Parathyroid adenoma (tissue), 2 donors: ENCODE measurements around the gene SLC5A5.
"Not testable (repeated sequence)": the region's sequence is repeated elsewhere in the genome, so short reads cannot be mapped to it uniquely, and the experiment has no call there.

Experiments
- H2AFZ ChIP-seq: fragments of 300-600 bp; sonication (generic); one replicate; pipeline ENCODE4 v1.7.0; 2017; ENCODE audit warnings: antibody characterized with exemption, mild to moderate bottlenecking
- H3K27ac ChIP-seq: fragments of 300-600 bp; sonication (generic); one replicate; pipeline ENCODE4 v1.7.0; 2017
- H3K27me3 ChIP-seq: fragments of 300-600 bp; sonication (generic); one replicate; pipeline ENCODE4 v1.7.0; 2017; ENCODE audit warnings: low read length; ENCODE audit not compliant: control insufficient read depth, insufficient read depth
- H3K36me3 ChIP-seq: fragments of 300-600 bp; sonication (generic); one replicate; pipeline ENCODE4 v1.7.0; 2017; ENCODE audit warnings: low read length; ENCODE audit not compliant: control insufficient read depth, insufficient read depth
- H3K4me1 ChIP-seq: fragments of 300-600 bp; sonication (generic); one replicate; pipeline ENCODE4 v1.7.0; 2017; ENCODE audit warnings: control low read depth
- H3K4me2 ChIP-seq: fragments of 300-600 bp; sonication (generic); one replicate; pipeline ENCODE4 v1.7.0; 2017; ENCODE audit warnings: low read length
- H3K4me3 ChIP-seq: fragments of 300-600 bp; sonication (generic); one replicate; pipeline ENCODE4 v1.7.0; 2017; ENCODE audit warnings: low read depth, low read length
- H3K79me2 ChIP-seq: fragments of 300-600 bp; sonication (generic); one replicate; pipeline ENCODE4 v1.7.0; 2017; ENCODE audit warnings: control low read depth
- H3K9ac ChIP-seq: fragments of 300-600 bp; sonication (generic); one replicate; pipeline ENCODE4 v1.7.0; 2017; ENCODE audit warnings: mild to moderate bottlenecking
- H3K9me3 ChIP-seq: fragments of 300-600 bp; sonication (generic); one replicate; pipeline ENCODE4 v1.7.0; 2017; ENCODE audit warnings: low read length; ENCODE audit not compliant: control insufficient read depth
- TF ChIP-seq, protein P1 (sequence below): fragments of 300-600 bp; sonication (generic); IDR thresholded peaks from one replicate; pipeline ENCODE4 v1.7.0; 2017; ENCODE audit warnings: antibody characterized with exemption, mild to moderate bottlenecking
- donor health status: primary hyperparathyroidism.

SLC5A5 gene

GRCh38 chr19:17909003-17909732 is 37.4 kb downstream of the SLC5A5 start:
- Histone ChIP-seq H2AFZ (no peak overlapping the region), H3K4me2 (no peak overlapping the region), H3K27me3 (no peaks in the 10 kb centered on the region), H3K9me3 (no peaks in the 10 kb centered on the region), H3K9ac (no peak overlapping the region), H3K79me2 (no peaks in the 10 kb centered on the region), H3K4me3 (no peak overlapping the region), H3K36me3 (no peaks in the 10 kb centered on the region), H3K4me1 (no peaks in the 10 kb centered on the region), H3K27ac (no peak overlapping the region)
- TF ChIP-seq, protein P1, sequence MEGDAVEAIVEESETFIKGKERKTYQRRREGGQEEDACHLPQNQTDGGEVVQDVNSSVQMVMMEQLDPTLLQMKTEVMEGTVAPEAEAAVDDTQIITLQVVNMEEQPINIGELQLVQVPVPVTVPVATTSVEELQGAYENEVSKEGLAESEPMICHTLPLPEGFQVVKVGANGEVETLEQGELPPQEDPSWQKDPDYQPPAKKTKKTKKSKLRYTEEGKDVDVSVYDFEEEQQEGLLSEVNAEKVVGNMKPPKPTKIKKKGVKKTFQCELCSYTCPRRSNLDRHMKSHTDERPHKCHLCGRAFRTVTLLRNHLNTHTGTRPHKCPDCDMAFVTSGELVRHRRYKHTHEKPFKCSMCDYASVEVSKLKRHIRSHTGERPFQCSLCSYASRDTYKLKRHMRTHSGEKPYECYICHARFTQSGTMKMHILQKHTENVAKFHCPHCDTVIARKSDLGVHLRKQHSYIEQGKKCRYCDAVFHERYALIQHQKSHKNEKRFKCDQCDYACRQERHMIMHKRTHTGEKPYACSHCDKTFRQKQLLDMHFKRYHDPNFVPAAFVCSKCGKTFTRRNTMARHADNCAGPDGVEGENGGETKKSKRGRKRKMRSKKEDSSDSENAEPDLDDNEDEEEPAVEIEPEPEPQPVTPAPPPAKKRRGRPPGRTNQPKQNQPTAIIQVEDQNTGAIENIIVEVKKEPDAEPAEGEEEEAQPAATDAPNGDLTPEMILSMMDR: no peak

DNA sequence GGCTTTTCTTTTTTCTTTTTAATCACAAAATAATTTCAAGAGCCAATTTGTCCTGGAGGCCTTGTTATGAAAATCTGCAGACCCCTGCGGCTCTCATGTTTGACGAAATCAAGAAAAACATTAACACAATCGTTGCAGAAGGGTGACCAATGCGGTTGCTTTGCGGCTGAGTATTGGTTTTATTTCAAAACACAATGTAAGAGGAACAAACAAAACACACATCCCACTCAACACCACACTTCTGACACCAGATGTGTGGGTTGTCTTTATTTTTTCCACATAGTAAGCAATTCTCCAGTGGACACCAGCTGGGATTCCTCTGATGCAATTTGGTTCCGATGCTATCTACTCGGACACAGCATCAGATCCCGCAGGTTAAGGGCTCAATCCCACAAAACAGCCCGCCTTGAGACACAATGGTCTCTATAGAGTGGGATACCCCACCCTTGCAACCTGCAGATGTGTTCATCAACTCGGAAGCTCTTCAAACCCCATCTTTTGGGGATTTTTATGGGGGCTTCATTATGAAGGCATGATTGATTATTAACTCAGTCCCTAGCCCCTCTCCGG is 39.1 kb downstream of the SLC5A5 start:
- Histone ChIP-seq H3K4me3 (no peak overlapping the region), H3K9me3 (no peaks in the 10 kb centered on the region), H3K4me1 (no peaks in the 10 kb centered on the region), H3K9ac (no peak overlapping the region), H3K27me3 (no peaks in the 10 kb centered on the region), H3K27ac (no peak overlapping the region), H3K79me2 (no peaks in the 10 kb centered on the region), H2AFZ (no peak overlapping the region), H3K4me2 (no peak overlapping the region), H3K36me3 (no peaks in the 10 kb centered on the region)
- TF ChIP-seq, protein P1: no peak

- H3K9ac ChIP-seq: no peak overlapping the region
- H3K4me1 ChIP-seq: no peaks in the 10 kb centered on the region
- no peaks in the 10 kb centered on the region for H3K36me3 ChIP-seq
- H3K79me2 ChIP-seq: no peaks in the 10 kb centered on the region
- H3K27me3 ChIP-seq: no peaks in the 10 kb centered on the region
- H3K4me2 ChIP-seq: no peak overlapping the region
- H3K27ac ChIP-seq: no peak overlapping the region
- H2AFZ ChIP-seq: no peak overlapping the region
- no peaks in the 10 kb centered on the region for H3K9me3 ChIP-seq
- TF ChIP-seq, protein P1: no peak
- no peak overlapping the region for H3K4me3 ChIP-seq
These were observed 44.3 kb downstream of the SLC5A5 start for GRCh38 chr19:17915940-17916593.

- not testable (repeated sequence) for H2AFZ ChIP-seq, H3K36me3 ChIP-seq, H3K9me3 ChIP-seq, H3K27me3 ChIP-seq, H3K27ac ChIP-seq, H3K9ac ChIP-seq, H3K4me2 ChIP-seq, H3K79me2 ChIP-seq, H3K4me3 ChIP-seq, H3K4me1 ChIP-seq
These were observed 46.4 kb downstream of the SLC5A5 start for GRCh38 chr19:17918151-17918550.

GRCh38 chr19:17919122-17919521 is 47.4 kb downstream of the SLC5A5 start:
- H3K4me2 ChIP-seq, H3K79me2 ChIP-seq, H3K9ac ChIP-seq, H3K4me1 ChIP-seq, H3K27me3 ChIP-seq, H3K36me3 ChIP-seq, H3K4me3 ChIP-seq, H2AFZ ChIP-seq, H3K27ac ChIP-seq, H3K9me3 ChIP-seq: not testable (repeated sequence)
